WI38 (cell line): ENCODE measurements around the gene XPR1.
"Not testable (repeated sequence)": the region's sequence is repeated elsewhere in the genome, so short reads cannot be mapped to it uniquely, and the experiment has no call there.

Experiments
- H3K4me3 ChIP-seq: 2 replicates; pipeline ENCODE4 v1.5.1; 2011; ENCODE audit warnings: low read depth, mild to moderate bottlenecking, control low read depth, low read length
- CTCF ChIP-seq: IDR thresholded peaks from 2 replicates; pipeline ENCODE4 v1.5.1; 2012; ENCODE audit warnings: low read depth, mild to moderate bottlenecking, control low read depth, low read length

Gene XPR1

GRCh38 chr1:180845352-180845751 is 213.5 kb downstream of the XPR1 start:
- TF ChIP-seq CTCF: no peak
- no peak overlapping the region for H3K4me3 ChIP-seq

- no peak for TF ChIP-seq CTCF
- H3K4me3 ChIP-seq: no peak overlapping the region
Observed at GRCh38 chr1:180848191-180848590, 216.4 kb downstream of the XPR1 start.

- TF ChIP-seq CTCF: no peak
- H3K4me3 ChIP-seq: no peak overlapping the region
Observed at GRCh38 chr1:180849031-180849775, 217.4 kb downstream of the XPR1 start.

- H3K4me3 ChIP-seq: no peak overlapping the region
- no peak for TF ChIP-seq CTCF
Observed at GRCh38 chr1:180851995-180852887, 220.4 kb downstream of the XPR1 start.

- TF ChIP-seq CTCF: no peak
- H3K4me3 ChIP-seq: no peak overlapping the region
Observed at GRCh38 chr1:180854001-180854400, 222.2 kb downstream of the XPR1 start.

- H3K4me3 ChIP-seq: no peak overlapping the region
- no peak for TF ChIP-seq CTCF
Observed at GRCh38 chr1:180854456-180854855, 222.6 kb downstream of the XPR1 start.

- H3K4me3 ChIP-seq: not testable (repeated sequence)
Observed at GRCh38 chr1:180857947-180858725, 226.3 kb downstream of the XPR1 start.
